ENCODE data around the gene HEMK1. TPM values are rescaled to one million over a fixed set of nuclear protein-coding genes. Genes with fewer than 3 reads are reported as not detected.

The HEMK1 gene
- total RNA-seq, 1 experiment from 2014 or later: 12.5 TPM

DNA sequence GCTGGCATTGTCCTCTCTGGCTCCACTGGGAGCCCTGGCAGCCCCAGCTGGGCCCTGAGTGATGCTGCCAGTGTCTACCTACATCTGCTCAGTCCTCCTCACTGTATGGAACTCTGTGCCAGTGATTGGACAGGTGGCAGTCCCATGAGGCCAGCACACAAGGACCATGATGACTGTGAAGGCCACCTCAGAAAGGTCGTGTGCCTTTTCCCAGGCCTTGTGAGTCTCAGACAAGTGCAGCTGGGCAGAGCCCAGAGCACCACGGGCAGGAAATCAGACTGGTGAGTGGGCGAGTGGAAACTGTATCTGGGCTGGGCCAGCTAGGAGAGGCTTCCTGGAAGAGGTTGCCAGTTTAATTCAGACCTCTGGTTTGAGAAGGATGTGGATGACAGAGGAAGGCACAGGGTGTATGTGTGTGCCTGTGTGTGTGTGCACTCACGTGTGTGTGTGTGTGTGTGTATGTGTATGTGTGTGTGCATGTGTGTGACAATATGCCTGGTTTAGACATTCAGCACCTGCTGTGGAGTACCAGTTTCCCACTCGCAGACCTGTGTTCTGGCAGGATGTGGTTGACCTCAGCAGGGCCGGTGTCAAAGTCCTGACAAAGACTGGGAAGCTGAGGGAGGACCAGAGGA, 54.6 kb downstream of the HEMK1 start:
- peaks cover 2% of the 10 kb centered on the region for H3K79me1 ChIP-seq (ENCODE audit: insufficient read depth, low read depth, low read length, poor library complexity, severe bottlenecking)
- no peak overlapping the region for H4K91ac ChIP-seq (ENCODE audit: insufficient read length, low read depth, low read length)
- no peaks in the 10 kb centered on the region for H4K20me1 ChIP-seq (ENCODE audit: control insufficient read depth, insufficient read depth, insufficient read length)
- no peaks in the 10 kb centered on the region for H3K27me3 Mint-ChIP-seq (ENCODE audit: low read depth)
- H2AK5ac ChIP-seq (ENCODE audit: insufficient read length, low read length): no peak overlapping the region
- peaks cover 0 to 28% (median 23%) of the 10 kb centered on the region in 3 experiments; a peak in 5 of 7 replicates for H3K36me3 Mint-ChIP-seq (ENCODE audit: insufficient read depth in 1 of 3, low read depth in 3 of 3)
- no peaks in the 10 kb centered on the region for H3K9me3 Mint-ChIP-seq
- H3T11ph ChIP-seq (ENCODE audit: low read length): no peak overlapping the region
- no peak overlapping the region for H2BK20ac ChIP-seq (ENCODE audit: low read depth, low read length, poor library complexity, severe bottlenecking)
- no peak overlapping the region for H2BK5ac ChIP-seq (ENCODE audit: insufficient read length, low read length)
- H3K4me1 ChIP-seq (ENCODE audit: insufficient read depth, low read length): no peaks in the 10 kb centered on the region; the same call in 1 of the 2 replicates
- H3K23ac ChIP-seq (ENCODE audit: insufficient read length, low read depth, low read length): no peak overlapping the region
- H3K18ac ChIP-seq (ENCODE audit: insufficient read length, low read depth, low read length): no peak overlapping the region
- H3K79me2 ChIP-seq (ENCODE audit: insufficient read depth, low read length): no peaks in the 10 kb centered on the region
- H3K27ac Mint-ChIP-seq: peak overlapping the region in 2 of 3 experiments; percentile 58 to 81; a peak in 4 of 7 replicates
- no peak overlapping the region for H3K4ac ChIP-seq (ENCODE audit: low read depth, low read length)
- H2BK120ac ChIP-seq (ENCODE audit: low read depth, low read length, poor library complexity, severe bottlenecking): no peak overlapping the region
- H2AFZ ChIP-seq (ENCODE audit: low read length): no peak overlapping the region
- H3K9me3 ChIP-seq (ENCODE audit: control insufficient read depth, low read depth, low read length): no peaks in the 10 kb centered on the region
- no peak overlapping the region for H2BK15ac ChIP-seq (ENCODE audit: low read depth, low read length)
- H4K5ac ChIP-seq (ENCODE audit: insufficient read length, low read depth, low read length): no peak overlapping the region
- H3K4me2 ChIP-seq (ENCODE audit: insufficient read depth, insufficient read length, low read length): no peak overlapping the region
- no peak overlapping the region for H3K27ac ChIP-seq (ENCODE audit: insufficient read length, low read depth, low read length)
- H3K4me1 Mint-ChIP-seq: peaks cover 49 to 54% of the 10 kb centered on the region in 2 experiments
- no peaks in the 10 kb centered on the region for H3K27me3 ChIP-seq (ENCODE audit: insufficient read depth, low read length)
- no peaks in the 10 kb centered on the region for H3K23me2 ChIP-seq (ENCODE audit: insufficient read length, low read depth, low read length, poor library complexity, severe bottlenecking)
- H3K4me3 Mint-ChIP-seq: no peak overlapping the region
- no peak overlapping the region for H3K9ac ChIP-seq (ENCODE audit: extremely low read depth, insufficient read length, low read length)
- TF ChIP-seq, protein P1, sequence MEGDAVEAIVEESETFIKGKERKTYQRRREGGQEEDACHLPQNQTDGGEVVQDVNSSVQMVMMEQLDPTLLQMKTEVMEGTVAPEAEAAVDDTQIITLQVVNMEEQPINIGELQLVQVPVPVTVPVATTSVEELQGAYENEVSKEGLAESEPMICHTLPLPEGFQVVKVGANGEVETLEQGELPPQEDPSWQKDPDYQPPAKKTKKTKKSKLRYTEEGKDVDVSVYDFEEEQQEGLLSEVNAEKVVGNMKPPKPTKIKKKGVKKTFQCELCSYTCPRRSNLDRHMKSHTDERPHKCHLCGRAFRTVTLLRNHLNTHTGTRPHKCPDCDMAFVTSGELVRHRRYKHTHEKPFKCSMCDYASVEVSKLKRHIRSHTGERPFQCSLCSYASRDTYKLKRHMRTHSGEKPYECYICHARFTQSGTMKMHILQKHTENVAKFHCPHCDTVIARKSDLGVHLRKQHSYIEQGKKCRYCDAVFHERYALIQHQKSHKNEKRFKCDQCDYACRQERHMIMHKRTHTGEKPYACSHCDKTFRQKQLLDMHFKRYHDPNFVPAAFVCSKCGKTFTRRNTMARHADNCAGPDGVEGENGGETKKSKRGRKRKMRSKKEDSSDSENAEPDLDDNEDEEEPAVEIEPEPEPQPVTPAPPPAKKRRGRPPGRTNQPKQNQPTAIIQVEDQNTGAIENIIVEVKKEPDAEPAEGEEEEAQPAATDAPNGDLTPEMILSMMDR (conservative IDR thresholded peaks at IDR 0.05): no peak
- no peak overlapping the region for H2BK12ac ChIP-seq (ENCODE audit: insufficient read length, low read depth, low read length)
- no peak overlapping the region for H3K56ac ChIP-seq (ENCODE audit: insufficient read length, low read depth, low read length)
- DNase-seq: no peak
- H3K14ac ChIP-seq (ENCODE audit: insufficient read depth, low read length): no peak overlapping the region
- no CpG with 5 or more reads among the region's 6 CpGs for WGBS (ENCODE audit: extremely low coverage, insufficient read length, low lambda C conversion rate)
- no peak overlapping the region for H4K8ac ChIP-seq (replicated peaks; ENCODE audit: insufficient read length, low read depth, low read length)

Measured in H9 (cell line).